GM23248 (cell line): ENCODE data around the gene OSBPL6.

Source experiments
- EZH2 ChIP-seq: fragments of 200-600 bp; sonication (generic); IDR thresholded peaks from 2 replicates; pipeline ENCODE4 v1.6.1; 2018; ENCODE audit warnings: antibody characterized with exemption, mild to moderate bottlenecking; ENCODE audit not compliant: insufficient read depth, poor library complexity, severe bottlenecking
- EZH2phosphoT487 ChIP-seq: fragments of 200-600 bp; sonication (generic); IDR thresholded peaks from 2 replicates; pipeline ENCODE4 v1.6.1; 2018; ENCODE audit warnings: antibody characterized with exemption, moderate library complexity, mild to moderate bottlenecking, low read depth; ENCODE audit not compliant: insufficient read depth

DNA sequence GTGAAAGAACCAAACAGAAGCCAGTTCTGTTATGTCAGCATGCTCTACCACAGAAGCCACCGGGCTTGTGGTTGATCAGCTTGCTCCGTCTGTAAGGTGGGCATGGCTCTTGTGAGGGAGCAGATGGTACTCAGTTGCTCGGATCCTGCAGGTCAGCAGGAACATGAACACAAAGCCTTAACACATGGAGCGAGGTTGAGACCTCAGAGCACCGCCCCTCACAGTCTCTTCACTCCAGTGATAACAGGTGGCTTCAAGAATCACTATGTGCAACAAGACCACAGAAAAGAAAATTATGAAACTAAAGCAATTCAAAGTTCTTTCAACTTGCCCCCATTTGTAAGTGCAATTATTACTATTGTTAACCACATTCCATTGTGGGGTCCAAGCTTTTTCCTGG is 72.1 kb downstream of the OSBPL6 start:
- TF ChIP-seq EZH2 = no peak
- no peak for TF ChIP-seq EZH2phosphoT487
